HG03196 (cell line): Measurements from ENCODE around the gene KLF1.

Experiments used
- ATAC-seq: cut with Tn5 transposase; IDR thresholded peaks from one replicate; pipeline ENCODE4 v1.9.1; 2021; ENCODE audit not compliant: unreplicated experiment

Gene KLF1

GRCh38 chr19:12838886-12839756, 47.9 kb downstream of the KLF1 start:
- no peak for ATAC-seq

DNA sequence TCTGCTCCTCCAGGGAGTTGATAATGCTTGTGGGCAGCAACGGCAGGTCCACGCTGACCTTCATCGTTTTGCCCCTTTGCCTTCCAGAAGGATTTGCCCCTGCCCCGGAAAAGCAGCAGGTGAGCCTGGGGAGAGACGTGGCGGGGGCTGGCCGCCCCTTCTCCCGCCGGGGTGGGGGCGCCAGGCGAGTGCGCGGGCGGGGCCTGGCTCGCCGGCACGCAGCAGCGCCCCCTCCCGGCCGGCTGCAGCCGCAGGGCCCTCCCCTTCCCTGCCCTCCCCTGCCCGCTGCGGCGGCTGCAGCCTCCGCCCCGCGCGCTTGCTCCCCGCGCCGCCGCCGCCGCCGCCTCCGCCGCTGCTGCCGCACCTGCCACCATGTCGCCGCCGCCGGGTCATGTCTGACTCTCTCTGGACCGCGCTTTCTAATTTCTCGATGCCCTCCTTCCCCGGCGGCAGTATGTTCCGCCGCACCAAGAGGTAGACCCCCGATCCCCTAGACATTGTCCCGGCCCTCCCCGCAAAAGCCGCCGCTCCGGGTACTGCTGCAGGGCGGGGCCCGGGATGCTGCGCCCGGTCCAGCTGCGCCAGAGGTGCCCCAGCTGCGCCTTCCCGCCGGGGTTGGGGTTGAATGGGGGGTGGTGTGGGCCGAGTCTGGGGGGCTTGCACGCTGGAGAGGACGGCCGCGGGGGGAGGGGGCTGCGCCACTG, 48.7 kb downstream of the KLF1 start, which contains the start of gene MAST1:
TSS of gene MAST1 (plus strand) at position 334 of the 704 bp plus-strand sequence. CDS start at position 392, 58 bp downstream.
- ATAC-seq, result no peak

- ATAC-seq, result no peak
Measured at GRCh38 chr19:12837225-12837624, 49.8 kb downstream of the KLF1 start.

DNA sequence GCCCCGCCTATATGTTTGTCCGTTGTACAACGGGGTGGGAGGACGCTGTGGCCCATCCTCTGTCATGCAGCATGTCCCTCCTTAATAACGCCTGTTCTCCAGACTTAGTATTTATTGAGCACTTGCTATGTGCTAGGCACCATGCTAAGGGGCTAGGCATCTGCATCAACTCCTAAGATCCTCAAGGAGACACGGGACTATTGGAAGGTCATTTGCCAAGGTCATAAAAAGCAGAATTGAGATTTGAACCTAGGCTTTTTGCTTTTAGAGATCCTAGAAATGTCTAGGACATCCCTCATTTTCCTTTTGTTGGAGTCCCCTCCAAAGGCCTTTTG, 50.5 kb downstream of the KLF1 start:
- no peak for ATAC-seq

DNA sequence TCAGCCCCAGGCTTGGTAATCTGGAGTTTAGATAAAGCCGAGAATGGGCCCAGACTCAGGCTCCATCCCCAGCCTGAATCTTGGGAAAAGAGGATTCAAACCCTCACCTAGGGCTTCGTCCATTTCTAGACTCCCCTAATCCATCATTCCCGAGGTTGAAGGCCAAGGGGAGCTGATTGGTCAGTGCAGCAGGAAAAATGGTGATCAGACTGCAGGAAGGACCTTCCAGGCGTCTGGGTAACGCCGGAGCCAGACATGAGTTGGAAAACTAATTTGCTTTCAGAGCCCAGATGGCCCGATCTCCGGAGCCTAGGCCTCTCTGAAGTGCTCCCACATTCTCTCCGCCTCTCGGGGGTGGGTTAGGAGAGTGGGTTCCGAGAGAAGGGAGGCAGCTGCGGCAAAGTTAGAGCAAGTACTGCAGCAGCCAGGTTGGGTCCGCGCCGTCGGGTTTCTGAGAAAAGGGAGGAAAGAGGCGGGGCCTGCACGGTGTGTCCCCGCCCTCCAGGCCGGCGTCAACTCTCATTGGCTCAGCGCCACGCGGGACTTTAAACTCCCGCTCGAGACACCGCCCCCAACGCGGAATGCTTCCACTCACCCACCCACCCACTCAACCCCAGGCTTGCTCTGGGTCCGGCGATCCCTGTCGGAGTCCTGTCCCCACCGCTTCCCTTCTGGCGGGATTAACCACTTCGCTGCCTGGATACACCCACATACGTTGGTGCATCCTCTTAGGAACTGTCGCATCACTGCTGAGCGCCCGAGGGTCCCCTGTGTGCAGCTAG, 51.8 kb downstream of the KLF1 start:
- no peak for ATAC-seq

DNA sequence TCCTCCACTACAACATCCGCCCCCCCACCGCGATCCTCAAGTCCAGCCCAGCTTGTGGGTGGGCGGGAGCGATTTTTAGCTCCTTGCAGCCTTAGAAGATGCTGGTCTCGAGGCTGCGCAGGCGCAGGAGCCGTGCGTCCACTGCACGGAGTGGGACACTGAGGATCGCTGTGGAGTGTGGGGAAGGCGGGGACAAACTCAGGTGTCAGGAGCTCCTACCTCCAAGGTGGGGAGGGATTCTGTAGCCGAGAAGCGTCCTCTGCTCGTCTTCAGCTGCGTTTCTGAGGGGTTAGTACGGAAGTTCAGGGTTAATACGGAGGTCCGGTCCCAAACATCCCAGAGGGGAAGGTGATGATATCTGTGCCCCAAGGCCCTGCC, 52.4 kb downstream of the KLF1 start, which contains the start of gene RTBDN:
TSS of gene RTBDN (minus strand) at position 14 of the 378 bp plus-strand sequence. CDS start 4,600 bp downstream, outside the sequence.
- no peak for ATAC-seq
